Effector memory CD4-positive, alpha-beta T cell (primary cell): ENCODE data around the gene SCRN2.

Experiments used
- DNase-seq, 3 donors: peaks; one replicate each; pipeline ENCODE4 v3.0.0-alpha.2; 2020
- H3K27ac ChIP-seq: 2 replicates; pipeline ENCODE4 v1.7.0; 2013; ENCODE audit warnings: mild to moderate bottlenecking, low read length, moderate library complexity; ENCODE audit not compliant: insufficient read depth, poor library complexity, severe bottlenecking
- H3K27me3 ChIP-seq: replicated peaks from 2 replicates; pipeline ENCODE4 v1.7.0; 2013; ENCODE audit warnings: mild to moderate bottlenecking, low read length; ENCODE audit not compliant: insufficient read depth, control insufficient read depth, poor library complexity, severe bottlenecking
- H3K36me3 ChIP-seq: 2 replicates; pipeline ENCODE4 v1.7.0; 2013; ENCODE audit warnings: mild to moderate bottlenecking, low read length, moderate library complexity; ENCODE audit not compliant: control insufficient read depth, insufficient read depth
- H3K4me1 ChIP-seq: 2 replicates; pipeline ENCODE4 v1.7.0; 2013; ENCODE audit warnings: low read length, mild to moderate bottlenecking; ENCODE audit not compliant: control insufficient read depth, insufficient read depth, poor library complexity, severe bottlenecking
- H3K4me3 ChIP-seq: 2 replicates; pipeline ENCODE4 v1.7.0; 2013; ENCODE audit warnings: low read length, low read depth, mild to moderate bottlenecking; ENCODE audit not compliant: insufficient read depth, poor library complexity, severe bottlenecking
- H3K9me3 ChIP-seq: 2 replicates; pipeline ENCODE4 v1.7.0; 2013; ENCODE audit warnings: mild to moderate bottlenecking, low read length, moderate library complexity; ENCODE audit not compliant: control insufficient read depth

The SCRN2 gene

DNA sequence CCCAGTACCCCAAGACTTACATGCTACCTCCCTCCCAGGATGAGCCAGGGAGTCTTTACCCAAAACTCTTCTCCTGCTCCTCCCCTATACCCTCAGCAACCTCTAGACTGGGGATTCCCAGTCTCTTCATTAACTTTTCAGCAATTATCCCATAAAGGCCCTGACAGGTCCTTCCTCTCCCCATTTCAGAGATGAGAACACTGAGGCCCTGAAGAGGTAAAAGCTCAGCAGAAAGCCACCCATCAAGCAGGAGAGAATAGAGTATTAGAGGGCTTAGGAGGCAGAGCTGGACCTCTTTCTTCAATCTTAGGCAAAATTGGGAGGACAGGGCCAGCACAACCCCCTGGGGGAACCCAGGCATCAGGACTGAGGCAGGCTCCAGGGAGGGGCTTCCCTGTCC lies 15.8 kb upstream of the SCRN2 start:
- Histone ChIP-seq H3K4me1 (peaks cover 4% of the 10 kb centered on the region), H3K27me3 (peaks cover 8% of the 10 kb centered on the region), H3K4me3 (no peak overlapping the region), H3K27ac (no peak overlapping the region), H3K36me3 (no peaks in the 10 kb centered on the region), H3K9me3 (no peaks in the 10 kb centered on the region)
- no peak for DNase-seq

DNA sequence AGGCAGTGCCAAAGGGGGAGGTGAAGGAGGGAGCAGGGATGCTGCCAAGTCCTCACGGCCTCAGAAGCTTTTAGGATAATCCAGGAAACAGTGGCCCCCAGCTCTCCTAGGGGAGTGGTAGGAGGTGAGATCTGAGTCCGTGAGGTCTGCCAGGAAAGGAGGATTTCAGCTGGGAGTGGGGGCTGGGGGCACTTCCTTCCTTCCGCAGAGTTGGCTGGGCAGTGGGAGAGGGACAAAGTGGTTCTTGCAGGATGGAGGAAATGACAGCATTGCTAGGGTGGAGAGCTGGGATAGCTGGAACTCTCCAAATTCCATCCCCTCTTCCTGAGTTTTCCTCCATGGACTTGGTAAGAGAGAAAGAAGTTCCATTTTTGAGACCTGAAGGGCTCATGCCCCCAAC lies 14.7 kb upstream of the SCRN2 start:
- no peak overlapping the region for H3K27ac ChIP-seq
- H3K4me3 ChIP-seq = no peak overlapping the region
- no peaks in the 10 kb centered on the region for H3K9me3 ChIP-seq
- H3K36me3 ChIP-seq = no peaks in the 10 kb centered on the region
- no peak for DNase-seq
- H3K27me3 ChIP-seq = peaks cover 16% of the 10 kb centered on the region
- H3K4me1 ChIP-seq = peaks cover 15% of the 10 kb centered on the region

DNA sequence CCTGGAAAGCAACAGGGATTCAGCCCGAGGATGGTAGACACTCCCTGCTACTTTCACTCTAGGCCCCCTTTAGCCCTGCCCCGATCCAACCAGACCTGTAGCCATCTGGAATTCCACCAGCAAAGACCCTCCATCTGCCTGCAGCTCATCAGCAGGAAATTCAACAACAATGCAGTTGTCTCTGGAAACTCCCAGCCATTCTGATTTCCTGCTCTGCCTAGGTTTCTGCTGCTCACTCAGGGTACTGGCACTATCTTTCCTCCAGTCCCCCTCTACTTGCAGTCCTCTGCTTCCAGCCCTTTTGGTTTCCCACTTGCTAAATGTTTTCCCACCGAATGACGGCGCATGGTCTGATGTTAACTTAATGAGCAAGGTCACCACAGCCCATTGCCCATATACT lies 12.5 kb upstream of the SCRN2 start:
- DNase-seq = no peak
- H3K27me3 ChIP-seq = peaks cover 35% of the 10 kb centered on the region
- H3K27ac ChIP-seq = no peak overlapping the region
- no peaks in the 10 kb centered on the region for H3K36me3 ChIP-seq
- H3K4me3 ChIP-seq = no peak overlapping the region
- peaks cover 23% of the 10 kb centered on the region for H3K4me1 ChIP-seq
- H3K9me3 ChIP-seq = no peaks in the 10 kb centered on the region

DNA sequence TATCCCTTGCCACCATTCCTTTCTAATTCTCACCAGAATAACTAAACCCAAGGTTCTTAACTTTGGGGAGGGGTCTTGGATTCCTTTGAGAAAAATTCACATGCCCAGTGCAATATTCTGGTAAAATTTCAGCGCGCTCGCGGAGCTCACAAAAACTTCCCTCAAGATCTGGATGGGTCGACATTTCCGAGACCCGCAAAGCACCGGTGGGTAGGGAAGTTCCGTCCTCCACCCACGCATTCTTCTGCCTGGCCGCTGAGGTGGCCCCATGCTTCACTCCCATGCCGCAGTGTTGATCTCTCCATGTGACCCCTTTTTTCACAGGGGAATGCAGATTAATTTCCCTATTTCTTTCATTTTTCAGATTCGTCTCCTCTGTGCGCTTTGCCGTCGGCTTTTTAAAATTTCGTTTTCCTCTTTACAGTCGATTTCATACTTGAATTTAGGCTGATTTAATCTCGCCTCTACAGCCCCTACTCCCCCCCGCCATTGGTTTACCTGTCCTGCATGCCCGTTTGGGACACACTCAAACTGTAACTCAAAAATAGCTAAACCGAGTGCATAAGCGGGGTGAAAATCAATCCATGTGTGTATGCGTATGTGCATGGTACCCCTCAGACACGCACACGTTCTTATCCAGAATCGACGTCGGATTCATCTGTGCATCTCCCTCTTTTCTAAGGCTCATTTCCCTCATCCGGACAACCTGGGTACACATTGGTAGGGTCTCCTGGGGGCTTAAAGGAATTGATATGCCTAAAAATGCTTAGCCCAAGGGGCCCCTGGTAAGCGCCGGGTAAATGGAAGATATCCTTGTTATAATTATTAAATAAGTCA lies 11.3 kb upstream of the SCRN2 start:
- no peaks in the 10 kb centered on the region for H3K36me3 ChIP-seq
- H3K4me3 ChIP-seq = no peak overlapping the region
- DNase-seq = no peak
- peaks cover 46% of the 10 kb centered on the region for H3K27me3 ChIP-seq
- no peak overlapping the region for H3K27ac ChIP-seq
- peaks cover 27% of the 10 kb centered on the region for H3K4me1 ChIP-seq
- no peaks in the 10 kb centered on the region for H3K9me3 ChIP-seq

DNA sequence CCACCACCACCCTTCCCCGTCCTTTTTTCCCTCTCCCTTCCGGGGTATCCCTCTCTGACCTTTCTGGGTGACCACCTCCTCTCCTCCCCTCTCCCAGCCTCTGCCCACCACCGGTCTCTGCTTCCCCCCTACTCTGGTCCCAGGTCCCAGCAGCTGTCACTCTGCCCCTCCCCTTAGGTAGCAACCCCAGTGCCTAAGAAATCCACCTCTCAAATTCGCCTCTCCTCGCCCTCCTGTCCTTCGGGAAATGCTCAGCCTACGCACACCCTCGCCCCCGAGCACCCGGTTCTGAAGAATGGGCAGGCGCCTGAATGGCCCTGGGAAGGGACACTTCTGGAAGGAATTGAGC lies 10.7 kb upstream of the SCRN2 start:
- Histone ChIP-seq H3K27me3 (peaks cover 52% of the 10 kb centered on the region), H3K4me3 (no peak overlapping the region)

DNA sequence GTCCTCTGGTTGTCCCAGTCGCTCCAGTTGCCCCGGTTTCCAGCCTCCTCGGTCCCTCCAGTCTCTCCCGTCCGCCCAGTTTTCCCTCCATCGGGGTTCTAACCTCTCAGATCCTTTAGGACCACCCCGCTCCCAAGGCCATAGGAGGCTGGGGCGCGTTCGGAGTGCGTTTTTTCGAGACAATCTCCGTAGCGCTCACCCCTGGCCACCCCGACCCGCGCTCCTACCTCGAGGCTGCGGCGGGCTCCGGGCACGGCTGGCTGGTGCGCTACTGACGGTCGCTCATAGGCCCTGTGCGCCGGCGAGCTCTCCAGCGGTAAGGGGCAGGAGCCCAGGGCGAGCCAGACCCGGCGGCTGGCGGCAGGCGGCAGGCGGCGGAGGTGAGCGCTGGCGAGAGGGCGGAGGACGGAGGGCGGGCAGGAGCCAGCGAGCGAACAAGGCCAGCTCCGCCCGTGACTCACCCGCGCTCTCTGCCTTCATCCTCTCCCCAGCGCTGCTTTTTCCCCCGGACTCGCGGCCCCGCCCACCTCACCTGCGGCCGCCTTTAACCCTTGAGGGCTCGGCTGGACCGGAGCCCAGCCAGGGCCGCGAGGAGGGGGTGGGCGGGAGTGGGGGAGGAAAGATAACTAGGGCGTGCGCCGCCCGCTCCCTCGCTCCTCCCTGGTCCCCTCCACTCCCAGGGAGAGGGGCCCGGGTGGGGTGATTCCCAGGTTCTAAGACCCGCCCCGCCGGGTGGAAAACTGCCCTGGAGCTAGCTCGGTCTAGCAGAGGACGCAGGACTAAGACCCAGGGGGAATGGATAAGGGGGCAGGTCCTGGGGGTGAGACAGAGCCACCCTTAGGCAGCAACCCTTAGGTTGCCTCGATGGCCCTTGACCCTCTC lies 9.9 kb upstream of the SCRN2 start, which contains the start of gene SP6:
Gene SP6 (minus strand): TSS at position 472 of the 882 bp plus-strand sequence. CDS start 2,734 bp downstream, outside the sequence.
- peaks cover 33% of the 10 kb centered on the region for H3K4me1 ChIP-seq
- H3K36me3 ChIP-seq = no peaks in the 10 kb centered on the region
- no peak within 1 kb of the TSS for H3K27ac ChIP-seq
- peak; percentile 31 to 47 (median 44) for DNase-seq
- H3K27me3 ChIP-seq = peaks cover 60% of the 10 kb centered on the region
- peak within 1 kb of the TSS; percentile 42 for H3K4me3 ChIP-seq
- H3K9me3 ChIP-seq = no peaks in the 10 kb centered on the region

More for the DNA sequence above, 10.7 kb upstream of the SCRN2 start:
- no peak overlapping the region for H3K27ac ChIP-seq
- H3K4me1 ChIP-seq = peaks cover 33% of the 10 kb centered on the region
- DNase-seq = no peak
- no peaks in the 10 kb centered on the region for H3K36me3 ChIP-seq
- H3K9me3 ChIP-seq = no peaks in the 10 kb centered on the region

DNA sequence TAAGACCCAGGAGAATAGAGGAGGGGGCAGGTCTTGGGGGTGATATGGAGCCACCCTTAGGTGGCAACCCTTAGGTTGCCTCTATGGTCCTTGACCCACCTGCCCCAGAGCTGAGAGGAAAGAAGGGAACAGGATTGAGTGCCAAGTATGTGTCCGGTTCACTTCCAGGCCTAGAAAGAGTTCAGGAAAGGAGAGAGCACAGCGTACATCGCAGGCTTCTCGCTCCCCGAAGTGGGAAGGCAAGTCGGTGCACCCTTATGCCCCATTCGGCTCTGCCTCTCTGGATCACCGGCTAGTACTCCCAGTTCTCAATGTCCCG lies 9.3 kb upstream of the SCRN2 start:
- H3K27me3 ChIP-seq = peaks cover 64% of the 10 kb centered on the region

DNA sequence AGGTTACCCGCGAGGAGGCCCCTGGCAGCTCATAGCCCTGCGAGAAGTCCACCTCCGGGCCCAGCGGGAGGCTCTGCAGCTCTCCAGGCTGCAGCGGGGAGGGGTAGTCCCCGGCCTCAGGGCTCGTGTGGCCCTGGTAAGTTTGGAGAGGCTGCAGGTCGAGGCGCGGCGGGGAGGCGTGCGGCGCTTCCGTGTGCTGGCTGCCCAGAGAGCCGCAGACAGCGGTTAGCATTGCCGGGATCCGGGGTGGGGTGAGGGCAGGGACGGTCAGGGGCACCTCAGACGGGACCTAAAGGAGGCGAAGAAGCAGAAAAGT lies 7.1 kb upstream of the SCRN2 start:
- no peaks in the 10 kb centered on the region for H3K9me3 ChIP-seq
- H3K27me3 ChIP-seq = peaks cover 73% of the 10 kb centered on the region
- no peak overlapping the region for H3K4me3 ChIP-seq
- no peak for DNase-seq
- no peaks in the 10 kb centered on the region for H3K36me3 ChIP-seq
- peaks cover 33% of the 10 kb centered on the region for H3K4me1 ChIP-seq
- no peak overlapping the region for H3K27ac ChIP-seq

More for the DNA sequence above, 9.3 kb upstream of the SCRN2 start:
- DNase-seq = no peak
- Histone ChIP-seq H3K4me3 (peak overlapping the region; percentile 42), H3K4me1 (peaks cover 33% of the 10 kb centered on the region), H3K9me3 (no peaks in the 10 kb centered on the region), H3K27ac (no peak overlapping the region), H3K36me3 (no peaks in the 10 kb centered on the region)

DNA sequence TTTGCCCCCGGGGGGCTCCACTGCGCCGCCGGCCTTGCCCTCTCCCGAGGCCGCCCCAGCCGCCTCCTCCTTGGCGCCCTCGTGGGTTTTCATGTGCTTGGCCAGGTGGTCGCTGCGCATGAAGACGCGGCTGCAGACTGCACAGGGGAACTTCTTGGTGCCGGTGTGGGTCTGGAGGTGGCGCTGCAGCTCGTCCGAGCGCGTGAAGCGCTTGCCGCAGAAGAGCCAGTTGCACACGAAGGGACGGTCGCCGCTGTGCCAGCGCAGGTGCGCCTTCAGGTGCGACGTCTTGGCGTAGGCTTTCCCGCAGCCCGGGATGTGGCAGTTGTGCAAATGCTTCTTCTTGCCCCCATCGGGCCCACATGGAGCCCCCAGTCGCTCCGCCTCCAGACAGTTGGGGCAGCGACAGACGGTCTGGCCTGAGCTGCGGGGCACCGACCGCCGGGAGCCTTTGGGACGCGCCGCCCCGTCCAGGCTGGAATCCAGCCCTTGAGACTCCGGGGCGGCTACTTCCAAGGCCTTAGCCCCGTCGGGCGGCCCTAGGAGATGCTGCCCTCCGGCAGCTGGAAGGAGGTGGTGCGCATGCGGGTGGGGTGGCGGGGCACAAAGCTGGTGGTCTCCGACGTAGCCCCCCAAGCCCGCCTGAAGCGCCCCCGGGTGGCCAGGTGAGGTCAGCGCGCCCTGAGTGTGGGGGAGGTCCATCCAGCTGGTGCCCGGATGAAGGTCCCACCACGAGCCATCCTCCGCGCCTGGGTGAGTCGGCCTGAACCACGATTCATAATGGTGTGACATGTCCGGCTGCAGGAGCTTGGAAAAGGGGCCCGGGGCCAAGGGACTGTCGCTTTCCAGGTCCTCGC lies 6.5 kb upstream of the SCRN2 start:
- no peak for DNase-seq
- Histone ChIP-seq H3K4me3 (no peak overlapping the region), H3K27me3 (peaks cover 68% of the 10 kb centered on the region), H3K36me3 (no peaks in the 10 kb centered on the region), H3K27ac (no peak overlapping the region), H3K4me1 (peaks cover 35% of the 10 kb centered on the region), H3K9me3 (no peaks in the 10 kb centered on the region)
